ENCODE data around the gene THAP11. TPM values are rescaled to one million over a fixed set of nuclear protein-coding genes. Genes with fewer than 3 reads are reported as not detected.

The THAP11 gene
- total and polyA plus RNA-seq, 2 of the 13 experiments (the other 11 are each of a cell fraction or from before 2014, with no cell fraction given): 44.2 to 53.4 TPM

GRCh38 chr16:67811899-67812298, 30.2 kb upstream of the THAP11 start:
- Histone ChIP-seq H3K79me2 (ENCODE audit: insufficient read depth, low read length) (no peaks in the 10 kb centered on the region), H4K20me1 (ENCODE audit: insufficient read depth, low read length) (no peaks in the 10 kb centered on the region), H2AFZ (ENCODE audit: low read length) (no peak overlapping the region), H3K9me3 (ENCODE audit: low read length) (no peaks in the 10 kb centered on the region), H3K9ac (ENCODE audit: insufficient read depth, low read depth, low read length) (no peak overlapping the region), H3K36me3 (replicated peaks in 1 of 2; ENCODE audit: control insufficient read depth in 1 of 2, insufficient read depth in 2 of 2, low read length in 2 of 2) (no peaks in the 10 kb centered on the region), H3K27me3 (ENCODE audit: control insufficient read depth in 1 of 2, insufficient read depth in 2 of 2, low read length in 2 of 2) (no peaks in the 10 kb centered on the region), H3K4me1 (ENCODE audit: insufficient read depth, low read length) (peaks cover 13% of the 10 kb centered on the region), H3K27ac (ENCODE audit: extremely low read length, insufficient read depth, low read length) (no peak overlapping the region), H3K4me2 (ENCODE audit: low read depth, low read length) (no peak overlapping the region), H3K4me3 (replicated peaks in 1 of 3; ENCODE audit: insufficient read depth in 1 of 3, low read depth in 2 of 3, low read length in 3 of 3) (no peak overlapping the region)
- ChIA-PET POLR2A (interaction anchor here (0.6 kb wide), 1 partner anchor 53 kb away, joined by 3 read pairs; no protein-coding TSS in a partner anchor), CTCF (ENCODE audit: low intra/inter-chr PET ratio, low total read pairs) (interaction anchor here (1.7 kb wide), 1 partner anchor 139 kb away, joined by 3 read pairs; no protein-coding TSS in a partner anchor)
- ATAC-seq (no peak), FAIRE-seq (no peak), DNase-seq (ENCODE audit: low spot score) (no peak)
- in situ Hi-C loops (cut with HindIII; ENCODE audit: extremely low pct_ligation_motif_present, low pct_unique_long_range_greater_than_20kb): loop anchor here (10.0 kb wide), 1 partner anchor 233 kb away; no protein-coding TSS in a partner anchor
- 92% methylated on average over 1 of the region's 1 CpG for WGBS (ENCODE audit: low lambda C conversion rate)
- BruUV-seq (replicated peaks): no TSS peak
- intact Hi-C loops (cut with micrococcal nuclease; ENCODE audit: unreplicated experiment): loop anchor here (10.0 kb wide), 1 partner anchor 253 kb away; no protein-coding TSS in a partner anchor
- no peak for TF ChIP-seq POLR2A (IDR thresholded peaks at IDR 0.05; ENCODE audit: insufficient read depth in 1 of 2, low read depth in 2 of 2, low read length in 2 of 2)
- TF ChIP-seq ARHGAP35 (CRISPR knock-in tag; IDR thresholded peaks at IDR 0.05; ENCODE audit: borderline replicate concordance): no peak
- no peak for TF ChIP-seq RERE (CRISPR knock-in tag; IDR thresholded peaks at IDR 0.05; ENCODE audit: low read depth)
- TF ChIP-seq JARID2 (CRISPR knock-in tag; IDR thresholded peaks at IDR 0.05; ENCODE audit: insufficient replicate concordance): no peak
- no peak for TF ChIP-seq HIC2 (CRISPR knock-in tag; IDR thresholded peaks at IDR 0.05; ENCODE audit: low read depth)
- no peak for TF ChIP-seq KDM5B (CRISPR knock-in tag; IDR thresholded peaks at IDR 0.05; ENCODE audit: borderline replicate concordance)
- no peak for TF ChIP-seq SNAPC4 (CRISPR knock-in tag; IDR thresholded peaks at IDR 0.05)
- no peak for TF ChIP-seq TBX3 (IDR thresholded peaks at IDR 0.05; ENCODE audit: borderline replicate concordance)
- no peak for TF ChIP-seq JDP2 (CRISPR knock-in tag; IDR thresholded peaks at IDR 0.05; ENCODE audit: borderline replicate concordance)
- TF ChIP-seq TEF (CRISPR knock-in tag; IDR thresholded peaks at IDR 0.05): no peak
- TF ChIP-seq JUNB (CRISPR knock-in tag; IDR thresholded peaks at IDR 0.05; ENCODE audit: borderline replicate concordance): no peak

Measured in HepG2 (cell line).